Fibroblast of pulmonary artery (primary cell): ENCODE data around the gene IFNA10.
"Not testable (repeated sequence)": the region's sequence is repeated elsewhere in the genome, so short reads cannot be mapped to it uniquely, and the experiment has no call there.

Experiments used
- DNase-seq: peaks from one replicate; pipeline ENCODE4 v3.0.0-alpha.2; 2010; ENCODE audit warnings: low read depth
- H3K4me3 ChIP-seq: replicated peaks from 2 replicates; pipeline ENCODE4 v1.5.1; 2011; ENCODE audit warnings: low read depth, mild to moderate bottlenecking, control low read depth, low read length, moderate library complexity
- CTCF ChIP-seq: IDR thresholded peaks from 2 replicates; pipeline ENCODE4 v1.5.1; 2011; ENCODE audit warnings: mild to moderate bottlenecking, control low read depth, low read length, inconsistent platforms; ENCODE audit errors: missing control alignments

IFNA10 gene

GRCh38 chr9:21210311-21210710, 3.4 kb upstream of the IFNA10 start:
- DNase-seq: no peak
- no peak for TF ChIP-seq CTCF

GRCh38 chr9:21205204-21205603, 1.7 kb downstream of the IFNA10 start:
- TF ChIP-seq CTCF: no peak
- H3K4me3 ChIP-seq: no peak overlapping the region
- no peak for DNase-seq

More at GRCh38 chr9:21210311-21210710, 3.4 kb upstream of the IFNA10 start:
- H3K4me3 ChIP-seq: no peak overlapping the region

- H3K4me3 ChIP-seq, DNase-seq: not testable (repeated sequence)
Observed at GRCh38 chr9:21202105-21202504, 4.8 kb downstream of the IFNA10 start, which contains the start of gene IFNA7. TSS of gene IFNA7 (minus strand) at chr9:21202205. CDS start at chr9:21202165, 40 bp downstream.

- peak; percentile 18 for DNase-seq
- H3K4me3 ChIP-seq: not testable (repeated sequence)
- peak; percentile 59 for TF ChIP-seq CTCF
Observed at GRCh38 chr9:21194867-21195776, 11.8 kb downstream of the IFNA10 start.

- H3K4me3 ChIP-seq, DNase-seq: not testable (repeated sequence)
Observed at GRCh38 chr9:21187487-21187886, 19.5 kb downstream of the IFNA10 start, which contains the start of gene IFNA4. TSS of gene IFNA4 (minus strand) at chr9:21187587. CDS start at chr9:21187531, 56 bp downstream.

GRCh38 chr9:21182810-21183736, 23.9 kb downstream of the IFNA10 start:
- peak; percentile 17 for DNase-seq
- peak; percentile 56 for TF ChIP-seq CTCF
- H3K4me3 ChIP-seq: not testable (repeated sequence)

- H3K4me3 ChIP-seq: no peak overlapping the region
- no peak for DNase-seq
- no peak for TF ChIP-seq CTCF
Observed at GRCh38 chr9:21174671-21175070, 32.3 kb downstream of the IFNA10 start.
